Measurements from ENCODE around the gene GRK2. TPM values are rescaled to one million over a fixed set of nuclear protein-coding genes. Genes with fewer than 3 reads are reported as not detected.

GRK2 gene
- total and polyA plus RNA-seq, 2 donors (not counting 1 experiment from before 2014, with no cell fraction given) = 20.1 to 28.9 TPM

DNA sequence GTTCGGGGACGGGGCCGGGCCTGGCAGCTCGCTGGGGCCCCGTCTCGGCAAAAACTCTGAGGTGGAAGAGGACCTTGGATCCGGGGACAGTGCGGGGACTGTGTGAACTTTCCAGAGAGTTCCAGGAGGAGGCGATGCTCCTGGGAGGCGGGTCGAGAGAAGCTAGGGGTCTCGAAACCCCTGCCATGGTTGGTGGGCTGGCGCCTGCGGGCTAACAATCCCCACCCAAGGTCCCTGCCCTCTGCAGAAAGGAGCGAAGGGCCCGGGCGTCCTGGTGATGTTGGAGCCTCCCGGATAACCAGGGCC, 4.7 kb upstream of the GRK2 start:
- no peak for TF ChIP-seq EZH2 (IDR thresholded peaks at IDR 0.05; ENCODE audit: low read length, missing control alignments)
- TF ChIP-seq CTCF (conservative IDR thresholded peaks at IDR 0.05 in 1 of 2, IDR thresholded peaks at IDR 0.05 in 1 of 2; ENCODE audit: low read depth in 1 of 2, low read length in 2 of 2) = peak in 1 of 2 donors; percentile 36
- Histone ChIP-seq H3K36me3 (ENCODE audit: control insufficient read depth, insufficient read depth, low read length) (peaks cover 2% of the 10 kb centered on the region), H3K27me3 (ENCODE audit: control insufficient read depth, insufficient read depth, low read length) (no peaks in the 10 kb centered on the region), H3K4me2 (ENCODE audit: extremely low read depth, insufficient read depth, low read length) (peak overlapping the region; percentile 41), H3K4me1 (ENCODE audit: control insufficient read depth, extremely low read depth, insufficient read depth, low read length) (peaks cover 12% of the 10 kb centered on the region), H3K9me3 (ENCODE audit: control insufficient read depth, insufficient read depth, low read depth, low read length) (no peaks in the 10 kb centered on the region), H3K4me3 (replicated peaks in 1 of 4; ENCODE audit: control extremely low read depth in 1 of 4, insufficient read depth in 1 of 4, low read depth in 3 of 4, low read length in 4 of 4) (peak overlapping the region in 1 of 4 experiments; percentile 51), H2AFZ (ENCODE audit: low read length) (peak overlapping the region; percentile 34), H3K9ac (ENCODE audit: insufficient read depth, low read length) (no peak overlapping the region), H3K79me2 (ENCODE audit: control insufficient read depth, insufficient read depth, low read length) (no peaks in the 10 kb centered on the region), H3K27ac (ENCODE audit: insufficient read depth, low read length) (no peak overlapping the region), H4K20me1 (ENCODE audit: control insufficient read depth, extremely low read depth, insufficient read depth, low read length) (no peaks in the 10 kb centered on the region)
- DNase-seq (ENCODE audit: low read depth in 2 of 2) = no peak

DNA sequence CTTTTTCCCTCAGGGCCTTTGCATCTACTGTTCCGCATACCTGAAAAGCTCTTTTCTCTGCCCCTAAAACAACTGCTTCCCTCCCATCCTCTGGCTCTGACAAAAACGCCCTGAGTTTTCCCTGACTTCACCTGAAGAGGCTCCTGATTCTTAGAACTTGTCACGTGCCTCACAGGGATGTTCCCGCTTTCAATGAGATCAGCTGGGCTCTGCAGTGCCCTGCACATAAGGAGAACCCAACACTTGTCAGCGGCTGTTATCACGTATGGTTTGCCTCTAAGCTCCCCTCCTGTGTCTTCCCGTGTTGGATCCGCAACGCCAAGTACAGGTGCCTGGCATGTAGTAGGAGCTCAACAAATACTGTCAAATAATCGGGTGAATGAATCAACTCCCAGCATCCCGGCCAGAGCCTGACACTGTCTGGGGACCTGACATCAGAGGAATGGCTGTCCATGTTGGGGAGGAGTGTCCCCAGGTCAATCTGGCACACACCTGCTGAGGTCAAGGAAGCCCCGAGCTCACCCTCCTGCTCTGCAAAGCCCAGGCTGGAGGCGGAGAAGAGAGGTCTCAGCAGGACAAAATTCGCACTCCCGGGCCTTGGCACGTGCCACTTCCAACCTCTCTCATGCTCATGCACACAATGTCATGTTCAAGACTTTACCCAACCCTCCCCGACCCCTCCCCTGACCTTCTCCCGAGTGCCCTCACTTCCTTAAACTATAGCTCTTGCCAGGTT, 4.2 kb upstream of the GRK2 start:
- H3K4me2 ChIP-seq (ENCODE audit: extremely low read depth, insufficient read depth, low read length) = peak overlapping the region; percentile 41
- peaks cover 3% of the 10 kb centered on the region for H3K79me2 ChIP-seq (ENCODE audit: control insufficient read depth, insufficient read depth, low read length)
- no peaks in the 10 kb centered on the region for H4K20me1 ChIP-seq (ENCODE audit: control insufficient read depth, extremely low read depth, insufficient read depth, low read length)
- peak overlapping the region; percentile 34 for H2AFZ ChIP-seq (ENCODE audit: low read length)
- H3K27me3 ChIP-seq (ENCODE audit: control insufficient read depth, insufficient read depth, low read length) = no peaks in the 10 kb centered on the region
- no peak overlapping the region for H3K4me3 ChIP-seq (replicated peaks in 1 of 4; ENCODE audit: control extremely low read depth in 1 of 4, insufficient read depth in 1 of 4, low read depth in 3 of 4, low read length in 4 of 4)
- DNase-seq (ENCODE audit: low read depth in 2 of 2) = no peak
- no peaks in the 10 kb centered on the region for H3K9me3 ChIP-seq (ENCODE audit: control insufficient read depth, insufficient read depth, low read depth, low read length)
- H3K9ac ChIP-seq (ENCODE audit: insufficient read depth, low read length) = no peak overlapping the region
- H3K4me1 ChIP-seq (ENCODE audit: control insufficient read depth, extremely low read depth, insufficient read depth, low read length) = peaks cover 12% of the 10 kb centered on the region
- no peak overlapping the region for H3K27ac ChIP-seq (ENCODE audit: insufficient read depth, low read length)
- TF ChIP-seq CTCF (conservative IDR thresholded peaks at IDR 0.05 in 1 of 2, IDR thresholded peaks at IDR 0.05 in 1 of 2; ENCODE audit: low read depth in 1 of 2, low read length in 2 of 2) (no peak), EZH2 (IDR thresholded peaks at IDR 0.05; ENCODE audit: low read length, missing control alignments) (no peak)
- peaks cover 2% of the 10 kb centered on the region for H3K36me3 ChIP-seq (ENCODE audit: control insufficient read depth, insufficient read depth, low read length)

DNA sequence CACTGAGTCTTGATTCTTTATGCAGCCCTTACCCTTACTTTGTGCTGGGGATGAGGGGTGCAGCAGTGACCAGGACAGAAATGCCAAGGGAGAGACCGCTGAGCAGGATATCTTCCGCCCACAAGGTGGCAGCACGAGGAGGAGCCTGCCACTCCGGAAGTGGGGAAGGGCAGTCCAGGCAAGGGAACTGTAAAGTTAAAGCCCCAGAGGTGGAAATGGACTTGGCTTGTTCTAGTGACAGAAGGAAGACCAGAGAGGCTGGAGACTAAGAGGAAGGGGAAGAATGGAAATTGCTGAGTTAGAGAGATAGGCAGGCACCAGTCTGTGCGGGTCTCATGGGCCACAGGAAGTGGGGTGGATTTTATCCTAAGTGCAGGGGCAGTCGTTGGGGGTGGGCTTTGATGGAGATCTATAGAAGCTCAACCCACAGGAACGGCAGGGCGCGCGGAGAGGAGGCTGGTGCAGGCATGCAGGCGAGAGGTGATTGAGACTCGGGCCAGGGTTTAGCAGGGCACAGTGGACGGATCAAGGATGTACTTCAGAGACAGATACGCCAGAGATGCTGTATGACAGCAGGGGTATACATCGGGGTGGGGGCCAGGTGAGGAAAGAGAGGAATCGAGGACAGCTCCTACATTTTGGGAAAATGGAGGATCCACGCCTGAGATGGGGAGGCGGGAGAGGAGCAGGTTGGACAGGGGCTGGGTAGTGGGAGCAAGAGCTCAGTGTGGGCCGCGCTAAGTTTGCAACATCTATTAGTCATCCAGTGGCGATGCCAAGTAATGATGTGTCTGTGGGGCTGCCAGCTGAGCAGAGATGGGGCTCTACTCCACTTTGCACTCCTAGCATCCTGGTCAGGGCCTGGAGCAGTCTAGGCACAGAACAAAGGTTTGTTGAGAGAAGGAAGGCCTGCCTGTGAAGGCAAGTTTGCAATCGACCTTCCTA, 3.3 kb upstream of the GRK2 start:
- Histone ChIP-seq H3K4me2 (ENCODE audit: extremely low read depth, insufficient read depth, low read length) (peak overlapping the region; percentile 32), H3K4me3 (replicated peaks in 1 of 4; ENCODE audit: control extremely low read depth in 1 of 4, insufficient read depth in 1 of 4, low read depth in 3 of 4, low read length in 4 of 4) (no peak overlapping the region), H3K27ac (ENCODE audit: insufficient read depth, low read length) (no peak overlapping the region), H3K9me3 (ENCODE audit: control insufficient read depth, insufficient read depth, low read depth, low read length) (no peaks in the 10 kb centered on the region), H2AFZ (ENCODE audit: low read length) (peak overlapping the region; percentile 83), H3K79me2 (ENCODE audit: control insufficient read depth, insufficient read depth, low read length) (peaks cover 12% of the 10 kb centered on the region), H3K27me3 (ENCODE audit: control insufficient read depth, insufficient read depth, low read length) (no peaks in the 10 kb centered on the region), H4K20me1 (ENCODE audit: control insufficient read depth, extremely low read depth, insufficient read depth, low read length) (no peaks in the 10 kb centered on the region), H3K4me1 (ENCODE audit: control insufficient read depth, extremely low read depth, insufficient read depth, low read length) (peaks cover 19% of the 10 kb centered on the region), H3K36me3 (ENCODE audit: control insufficient read depth, insufficient read depth, low read length) (peaks cover 3% of the 10 kb centered on the region), H3K9ac (ENCODE audit: insufficient read depth, low read length) (no peak overlapping the region)
- DNase-seq (ENCODE audit: low read depth in 2 of 2) = peak; percentile 74 to 77
- TF ChIP-seq CTCF (conservative IDR thresholded peaks at IDR 0.05 in 1 of 2, IDR thresholded peaks at IDR 0.05 in 1 of 2; ENCODE audit: low read depth in 1 of 2, low read length in 2 of 2) (peak; percentile 66 to 90), EZH2 (IDR thresholded peaks at IDR 0.05; ENCODE audit: low read length, missing control alignments) (no peak)
